Upper lobe of right lung (tissue), 1 donor: ENCODE measurements around the gene SPHK2. TPM values are rescaled to one million over a fixed set of nuclear protein-coding genes. Genes with fewer than 3 reads are reported as not detected.

Experiments used
- ATAC-seq: fragments of 200-7000 bp; cut with Tn5 transposase; one replicate; pipeline ENCODE4 v1.9.1; 2020; ENCODE audit warnings: mild to moderate bottlenecking, moderate library complexity
- DNase-seq: peaks from one replicate; pipeline ENCODE4 v3.0.0-alpha.2; 2020
- H3K27ac ChIP-seq: fragments of 200-600 bp; one replicate; pipeline ENCODE4 v1.8.0; 2022
- H3K27me3 ChIP-seq: fragments of 200-600 bp; one replicate; pipeline ENCODE4 v1.8.0; 2022; ENCODE audit warnings: mild to moderate bottlenecking
- H3K36me3 ChIP-seq: fragments of 200-600 bp; one replicate; pipeline ENCODE4 v1.8.0; 2022
- H3K4me1 ChIP-seq: fragments of 200-600 bp; one replicate; pipeline ENCODE4 v1.8.0; 2022
- H3K4me3 ChIP-seq: fragments of 200-600 bp; one replicate; pipeline ENCODE4 v1.8.0; 2022; ENCODE audit warnings: mild to moderate bottlenecking
- H3K9me3 ChIP-seq: fragments of 200-600 bp; one replicate; pipeline ENCODE4 v1.8.0; 2022
- intact Hi-C: fragments of 100-400 bp; cut with DNase I; formaldehyde crosslinking; loops from one replicate; pipeline ENCODE4 v1.11.0; 2022
- total RNA-seq: library from RNA; stranded (reverse); fragmentation: NEBNext Ultra II Directional; extraction: Animal tissue kit (Norgen Biotek cat#: 25700); gene quantifications from one replicate; pipeline ENCODE4 v1.2.1, GENCODE V29; 2021
- TF ChIP-seq, protein P1 (sequence below): fragments of 200-600 bp; IDR thresholded peaks from one replicate; pipeline ENCODE4 v1.8.0; 2022; ENCODE audit warnings: antibody characterized with exemption
- donor health status: DM: no; HTN: yes; CAD: no; lungs with severe emphysema.

SPHK2 gene
- total RNA-seq, 1 donor from 2014 or later: 23.3 TPM

DNA sequence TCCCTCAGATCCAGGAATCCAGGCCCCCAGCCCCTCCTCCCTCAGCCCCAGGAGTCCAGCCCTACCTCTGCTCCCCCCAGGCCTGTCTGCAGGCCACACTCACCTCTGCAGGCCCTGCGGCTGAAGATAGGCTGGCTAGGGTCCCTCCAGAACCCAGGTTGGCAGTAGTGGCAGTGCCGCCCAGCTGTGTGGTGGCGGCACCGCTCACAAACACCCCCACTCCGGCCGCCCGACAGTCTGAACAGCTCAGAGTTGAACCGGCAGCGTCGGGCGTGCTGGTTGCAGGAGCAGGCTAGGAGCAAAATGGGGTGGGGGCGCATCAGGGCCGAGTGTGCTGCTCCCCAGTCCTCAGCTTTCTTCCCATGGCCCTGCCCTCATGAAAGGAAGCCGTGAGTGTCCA, 45.2 kb downstream of the SPHK2 start:
- DNase-seq: no peak
- intact Hi-C loops: no loop called here

GRCh38 chr19:48665786-48666185, 46.5 kb downstream of the SPHK2 start:
- TF ChIP-seq, protein P1, sequence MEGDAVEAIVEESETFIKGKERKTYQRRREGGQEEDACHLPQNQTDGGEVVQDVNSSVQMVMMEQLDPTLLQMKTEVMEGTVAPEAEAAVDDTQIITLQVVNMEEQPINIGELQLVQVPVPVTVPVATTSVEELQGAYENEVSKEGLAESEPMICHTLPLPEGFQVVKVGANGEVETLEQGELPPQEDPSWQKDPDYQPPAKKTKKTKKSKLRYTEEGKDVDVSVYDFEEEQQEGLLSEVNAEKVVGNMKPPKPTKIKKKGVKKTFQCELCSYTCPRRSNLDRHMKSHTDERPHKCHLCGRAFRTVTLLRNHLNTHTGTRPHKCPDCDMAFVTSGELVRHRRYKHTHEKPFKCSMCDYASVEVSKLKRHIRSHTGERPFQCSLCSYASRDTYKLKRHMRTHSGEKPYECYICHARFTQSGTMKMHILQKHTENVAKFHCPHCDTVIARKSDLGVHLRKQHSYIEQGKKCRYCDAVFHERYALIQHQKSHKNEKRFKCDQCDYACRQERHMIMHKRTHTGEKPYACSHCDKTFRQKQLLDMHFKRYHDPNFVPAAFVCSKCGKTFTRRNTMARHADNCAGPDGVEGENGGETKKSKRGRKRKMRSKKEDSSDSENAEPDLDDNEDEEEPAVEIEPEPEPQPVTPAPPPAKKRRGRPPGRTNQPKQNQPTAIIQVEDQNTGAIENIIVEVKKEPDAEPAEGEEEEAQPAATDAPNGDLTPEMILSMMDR: no peak
- Histone ChIP-seq H3K4me1 (no peaks in the 10 kb centered on the region), H3K9me3 (no peaks in the 10 kb centered on the region), H3K4me3 (no peak overlapping the region), H3K36me3 (no peaks in the 10 kb centered on the region), H3K27me3 (no peaks in the 10 kb centered on the region), H3K27ac (no peak overlapping the region)
- no peak for ATAC-seq
- intact Hi-C loops: no loop called here
- no peak for DNase-seq

More for the DNA sequence above, 45.2 kb downstream of the SPHK2 start:
- Histone ChIP-seq H3K4me1 (peaks cover 3% of the 10 kb centered on the region), H3K36me3 (no peaks in the 10 kb centered on the region), H3K27ac (no peak overlapping the region), H3K9me3 (no peaks in the 10 kb centered on the region), H3K4me3 (no peak overlapping the region), H3K27me3 (no peaks in the 10 kb centered on the region)
- ATAC-seq: no peak
- TF ChIP-seq, protein P1: no peak

GRCh38 chr19:48668332-48668731, 49.0 kb downstream of the SPHK2 start:
- no peaks in the 10 kb centered on the region for H3K4me1 ChIP-seq
- TF ChIP-seq, protein P1: no peak
- H3K4me3 ChIP-seq: no peak overlapping the region
- no peaks in the 10 kb centered on the region for H3K9me3 ChIP-seq
- intact Hi-C loops: no loop called here
- H3K27me3 ChIP-seq: no peaks in the 10 kb centered on the region
- DNase-seq: no peak
- H3K36me3 ChIP-seq: no peaks in the 10 kb centered on the region
- no peak overlapping the region for H3K27ac ChIP-seq
- ATAC-seq: no peak

DNA sequence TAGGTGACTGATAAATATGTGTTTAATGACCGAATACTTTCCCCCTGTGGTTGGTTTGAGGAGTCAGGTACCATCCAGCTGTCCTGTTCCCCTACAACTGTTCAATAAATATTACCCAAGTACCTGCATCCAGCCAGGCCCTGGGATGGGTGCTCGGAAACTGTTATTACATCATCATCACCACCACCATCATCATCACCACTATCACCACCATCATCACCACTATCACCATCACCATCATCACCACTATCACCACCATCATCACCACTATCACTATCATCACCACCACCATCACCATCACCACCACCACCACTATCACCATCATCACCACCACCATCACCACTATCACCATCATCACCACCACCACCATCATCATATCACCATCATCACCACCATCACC, 49.5 kb downstream of the SPHK2 start:
- H3K4me3 ChIP-seq: no peak overlapping the region
- no peaks in the 10 kb centered on the region for H3K36me3 ChIP-seq
- H3K27ac ChIP-seq: no peak overlapping the region
- no peak for DNase-seq
- H3K9me3 ChIP-seq: no peaks in the 10 kb centered on the region
- intact Hi-C loops: no loop called here
- TF ChIP-seq, protein P1: no peak
- no peaks in the 10 kb centered on the region for H3K4me1 ChIP-seq
- no peak for ATAC-seq
- H3K27me3 ChIP-seq: no peaks in the 10 kb centered on the region

GRCh38 chr19:48669903-48670668, 50.8 kb downstream of the SPHK2 start:
- DNase-seq: no peak
- Histone ChIP-seq H3K27me3 (no peaks in the 10 kb centered on the region), H3K36me3 (no peaks in the 10 kb centered on the region), H3K4me1 (no peaks in the 10 kb centered on the region), H3K27ac (no peak overlapping the region), H3K4me3 (no peak overlapping the region), H3K9me3 (no peaks in the 10 kb centered on the region)
- TF ChIP-seq, protein P1: no peak
- intact Hi-C loops: no loop called here
- no peak for ATAC-seq
